HG02623 (cell line): ENCODE results near the gene AUTS2.
"Not testable (repeated sequence)": the region's sequence is repeated elsewhere in the genome, so short reads cannot be mapped to it uniquely, and the experiment has no call there.

ENCODE experiments used
- ATAC-seq: cut with Tn5 transposase; IDR thresholded peaks from one replicate; pipeline ENCODE4 v1.9.1; 2021; ENCODE audit warnings: moderate library complexity; ENCODE audit not compliant: unreplicated experiment

AUTS2 gene

DNA sequence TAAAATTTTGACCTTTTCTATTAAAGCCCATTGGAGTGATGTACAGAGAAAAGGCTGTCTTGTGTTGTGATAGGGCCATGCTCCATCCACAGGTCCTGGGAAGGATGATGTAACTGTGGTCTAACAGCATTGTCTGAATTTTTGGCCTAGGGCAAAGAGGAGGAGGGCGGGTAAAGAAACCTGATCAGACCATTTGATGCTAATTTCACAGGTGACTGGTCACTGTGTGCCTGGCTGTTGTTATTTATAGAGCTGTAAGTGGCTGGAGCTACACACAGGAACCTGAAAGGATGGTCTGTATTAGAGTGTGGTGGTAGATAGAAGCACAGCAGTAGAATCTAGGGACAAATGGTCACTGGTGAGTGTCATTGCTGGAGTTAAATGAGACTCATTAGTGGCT, 182.1 kb downstream of the AUTS2 start:
- ATAC-seq = no peak

DNA sequence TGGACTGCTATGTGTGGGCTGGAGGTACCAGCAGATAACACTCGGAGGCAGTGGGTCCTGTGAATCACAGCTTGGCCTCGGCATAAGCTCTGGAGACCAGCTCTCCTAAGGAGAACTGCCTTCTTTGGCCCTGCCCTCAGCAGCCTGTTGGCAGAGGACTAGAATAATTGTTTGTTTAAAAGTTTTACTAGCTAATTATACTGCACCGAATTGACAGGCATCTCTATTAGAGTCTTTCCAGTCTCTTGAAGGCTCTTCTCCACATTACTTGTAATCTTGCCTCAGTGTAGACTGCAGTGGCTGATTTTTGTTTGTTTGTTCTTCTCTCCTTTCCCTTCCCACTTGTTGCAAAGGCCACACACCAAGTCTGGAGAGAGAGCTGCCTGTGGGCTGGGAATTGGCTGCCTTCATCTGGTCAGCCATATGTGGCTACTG, 183.2 kb downstream of the AUTS2 start:
- no peak for ATAC-seq

DNA sequence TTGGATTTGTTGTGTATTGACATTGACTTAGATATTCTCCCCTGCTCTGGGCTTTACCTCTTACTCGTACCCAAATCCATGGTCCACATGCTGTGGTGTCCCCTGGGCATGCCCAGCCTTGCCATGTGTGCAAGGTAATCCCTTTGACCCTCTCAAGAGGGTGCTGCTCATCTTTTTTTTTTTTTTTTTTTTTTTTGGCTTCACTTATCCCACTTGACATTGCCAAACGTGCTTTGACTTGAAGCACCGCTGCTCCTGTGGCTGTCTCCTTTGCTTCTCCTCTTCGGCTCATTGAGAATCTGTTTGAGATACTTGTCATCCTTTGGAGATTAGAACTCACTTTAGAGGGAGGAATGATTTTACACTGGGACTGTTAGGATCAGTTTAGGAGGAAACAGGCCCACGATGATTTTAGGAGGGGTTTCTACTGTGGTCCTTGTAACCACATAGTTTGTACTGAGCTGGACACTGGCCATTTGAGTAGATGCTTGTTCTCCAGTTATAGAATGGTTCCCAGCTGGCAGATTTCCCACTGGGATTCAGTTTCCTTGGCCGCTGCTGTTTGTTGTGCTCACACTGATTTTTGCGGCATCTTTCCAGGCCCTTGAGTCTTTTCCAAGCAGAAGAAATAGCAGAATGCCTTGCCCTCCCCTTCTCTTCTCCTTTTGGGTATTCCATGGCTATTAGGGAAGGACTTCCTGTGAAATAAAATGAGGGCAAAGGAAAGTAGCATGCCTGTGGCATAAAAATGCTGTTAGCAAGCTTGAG, 184.8 kb downstream of the AUTS2 start:
- ATAC-seq = no peak

DNA sequence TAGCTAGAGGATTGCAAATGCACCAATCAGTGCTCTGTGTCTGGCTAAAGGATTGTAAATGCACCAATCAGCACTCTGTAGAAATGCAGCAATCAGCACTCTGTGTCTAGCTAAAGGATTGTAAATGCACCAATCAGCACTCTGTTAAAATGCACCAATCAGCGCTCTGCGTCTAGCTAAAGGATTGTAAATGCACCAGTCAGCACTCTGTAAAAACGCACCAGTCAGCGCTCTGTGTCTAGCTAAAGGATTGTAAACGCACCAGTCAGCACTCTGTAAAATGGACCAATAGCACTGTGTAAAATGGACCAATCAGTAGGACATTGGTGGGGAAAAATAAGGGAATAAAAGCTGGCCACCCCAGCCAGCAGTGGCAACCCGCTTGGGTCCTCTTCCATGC, 187.9 kb downstream of the AUTS2 start:
- ATAC-seq = not testable (repeated sequence)

DNA sequence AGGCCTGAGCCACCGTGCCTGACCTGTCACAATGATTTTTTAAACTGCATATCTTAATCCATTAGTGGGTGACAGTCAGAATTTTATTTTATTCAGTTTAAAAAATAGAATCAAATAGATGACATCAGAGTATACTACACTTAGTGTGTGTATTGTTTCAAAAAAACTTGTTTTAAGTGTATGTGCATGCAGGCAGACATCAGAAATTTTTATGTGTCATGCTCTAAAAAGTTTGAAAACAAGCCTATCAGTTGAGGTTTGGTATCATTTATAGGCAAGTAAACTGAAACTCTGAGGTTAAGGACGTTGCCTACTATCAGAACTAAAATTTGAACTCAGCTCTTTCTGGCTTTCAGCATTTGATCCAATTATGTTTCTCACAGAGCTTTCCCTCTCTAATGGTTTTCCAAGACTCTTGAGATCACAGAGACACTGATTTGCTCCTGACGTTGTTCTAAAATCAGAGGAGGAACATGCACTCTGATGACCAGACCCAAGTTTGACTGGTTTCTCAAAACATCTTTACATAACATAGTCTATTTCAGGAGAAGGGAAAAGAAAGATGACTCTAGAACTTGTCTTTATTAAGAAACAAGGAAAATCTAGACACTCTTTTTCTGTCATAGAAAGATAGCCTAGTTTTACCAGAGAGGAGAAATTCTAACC, 188.6 kb downstream of the AUTS2 start:
- ATAC-seq = no peak

DNA sequence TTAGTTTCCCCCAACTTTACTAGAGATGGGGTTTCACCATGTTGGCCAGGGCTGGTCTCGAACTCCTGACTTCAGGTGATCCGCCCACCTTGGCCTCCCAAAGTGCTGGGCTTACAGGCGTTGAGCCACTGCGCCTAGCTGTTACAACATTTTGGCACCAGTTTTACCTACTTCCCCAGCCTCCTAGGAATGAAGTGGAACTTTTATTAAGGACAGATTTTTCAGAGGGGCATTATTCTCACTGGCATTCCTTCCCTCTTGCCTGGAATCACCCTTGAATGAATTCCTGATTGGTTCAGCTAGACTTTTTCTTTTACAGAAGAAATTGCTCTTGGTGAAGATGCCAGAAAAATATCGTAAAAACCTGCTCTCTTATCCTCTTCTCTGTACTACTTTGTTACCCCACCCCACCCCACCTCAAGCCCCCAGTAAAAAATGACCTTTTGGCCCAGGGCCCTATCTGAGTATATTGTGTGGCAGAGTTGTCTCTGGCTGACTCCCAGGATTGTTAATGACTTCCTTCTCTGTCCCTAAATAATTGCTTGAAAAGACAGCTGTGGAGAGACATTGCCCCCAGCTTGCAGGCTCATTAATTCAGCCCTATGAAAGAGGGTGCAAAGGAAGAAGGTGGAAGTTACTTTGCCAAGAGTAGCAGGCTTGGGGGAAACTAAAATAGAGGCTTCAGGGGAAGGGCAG, 189.6 kb downstream of the AUTS2 start:
- ATAC-seq = no peak

DNA sequence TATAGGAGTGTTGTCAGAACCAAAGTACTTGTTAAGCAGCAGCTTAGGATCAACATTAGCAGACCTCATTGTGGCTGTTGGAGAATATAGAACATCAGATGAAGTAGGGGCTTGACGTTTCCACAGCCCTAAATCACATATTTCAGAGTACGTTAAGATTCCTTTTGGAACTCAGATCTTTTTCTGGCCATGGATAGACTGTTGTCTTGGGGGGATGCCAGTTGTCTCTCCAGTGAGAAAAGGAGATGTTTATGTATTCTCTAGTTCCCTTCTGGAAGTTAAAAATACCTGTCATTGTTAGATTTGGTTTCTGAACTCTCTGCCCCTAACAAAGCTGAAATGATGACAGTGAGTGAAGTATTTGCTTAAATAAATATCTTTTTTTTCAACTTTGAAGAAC, 191.3 kb downstream of the AUTS2 start:
- ATAC-seq = no peak

DNA sequence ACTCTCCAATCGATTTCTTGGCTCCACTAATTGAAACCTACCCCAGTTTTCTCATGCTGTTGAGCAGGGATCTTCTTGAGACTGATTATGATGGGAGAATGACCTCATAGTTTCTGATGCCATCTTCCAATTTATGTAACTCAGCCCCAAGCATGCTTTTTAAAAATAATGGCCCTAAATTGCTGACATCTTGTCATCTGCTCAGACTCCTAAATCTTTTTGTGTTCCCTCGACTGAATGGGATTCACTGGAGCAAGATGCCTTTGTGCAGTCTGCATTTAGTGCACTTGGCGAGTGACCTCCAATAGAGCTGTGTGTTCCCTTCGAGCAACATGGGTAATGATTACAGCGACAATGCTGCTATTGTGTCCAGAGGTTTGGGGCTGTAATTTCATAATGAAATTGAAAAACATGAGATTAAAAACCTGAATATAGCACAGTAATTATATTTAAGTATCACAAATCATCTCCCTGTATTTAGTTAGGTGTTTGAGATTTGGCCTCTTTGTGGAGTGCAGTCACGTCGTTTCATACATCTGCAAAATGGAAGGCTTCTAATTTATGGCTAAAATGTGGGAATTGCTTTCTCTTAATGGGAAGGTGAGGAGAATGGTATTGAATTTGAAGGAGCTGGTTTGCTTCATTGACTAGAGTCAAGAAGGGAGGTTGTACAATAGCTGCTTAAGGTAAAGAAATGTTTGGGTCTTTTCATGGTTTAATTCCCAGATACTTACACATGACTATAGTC, 192.9 kb downstream of the AUTS2 start:
- ATAC-seq = no peak

DNA sequence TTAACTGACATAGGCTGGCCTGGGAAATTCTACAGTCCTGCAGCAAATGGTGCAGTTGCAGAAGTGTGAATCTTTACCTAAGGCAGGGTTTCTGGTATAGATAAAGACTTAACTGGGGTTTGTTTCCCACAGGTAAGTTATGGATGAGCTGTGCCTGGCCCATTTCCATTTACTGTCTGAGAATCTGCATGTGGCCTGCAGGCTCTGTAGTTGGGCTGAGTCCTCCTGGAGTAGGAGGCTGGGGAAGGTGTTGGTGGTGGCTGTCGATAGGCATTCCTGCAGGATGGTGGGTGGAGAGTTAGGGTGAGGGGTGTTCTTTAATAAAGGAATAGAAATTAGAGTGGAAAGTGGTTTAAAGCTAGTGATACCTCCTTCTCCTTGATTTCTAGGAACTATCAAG, 193.5 kb downstream of the AUTS2 start:
- no peak for ATAC-seq

DNA sequence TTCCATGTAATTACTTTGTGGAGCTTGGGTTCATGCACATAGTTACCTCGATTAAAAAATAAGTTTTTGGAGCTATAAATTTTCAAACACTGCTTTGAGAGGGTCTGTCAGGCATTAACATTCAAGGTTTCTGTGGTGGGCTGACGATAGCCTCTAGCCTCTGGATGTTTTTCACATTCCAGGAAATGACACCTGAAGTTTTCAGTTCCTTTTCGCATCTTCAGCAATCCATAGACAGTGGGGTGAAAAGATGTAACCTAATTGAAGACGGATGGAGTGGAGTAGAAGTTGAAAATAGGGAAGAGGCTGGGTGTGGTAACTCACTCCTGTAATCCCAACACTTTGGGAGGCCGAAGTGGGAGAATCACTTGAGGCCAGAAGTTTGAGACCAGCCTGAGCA, 197.7 kb downstream of the AUTS2 start:
- ATAC-seq = no peak

DNA sequence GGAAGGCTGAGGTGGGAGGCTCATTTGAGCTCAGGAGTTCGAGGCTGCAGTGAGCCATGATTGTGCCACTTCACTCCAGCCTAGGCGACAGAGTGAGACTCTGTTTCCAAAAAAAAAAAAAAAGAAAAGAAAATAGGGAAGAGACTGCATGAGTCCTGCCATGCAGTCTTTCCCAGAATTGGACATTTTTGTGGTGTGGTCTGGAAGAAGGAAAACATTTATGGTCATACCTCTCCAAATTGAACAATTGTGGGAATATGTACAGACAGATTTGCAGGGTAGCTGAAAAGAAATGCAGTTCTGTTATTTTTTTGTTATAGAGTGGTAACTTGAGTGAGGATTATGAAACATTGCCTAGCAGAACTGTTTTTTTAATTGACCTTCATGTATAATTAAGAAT, 198.1 kb downstream of the AUTS2 start:
- no peak for ATAC-seq

DNA sequence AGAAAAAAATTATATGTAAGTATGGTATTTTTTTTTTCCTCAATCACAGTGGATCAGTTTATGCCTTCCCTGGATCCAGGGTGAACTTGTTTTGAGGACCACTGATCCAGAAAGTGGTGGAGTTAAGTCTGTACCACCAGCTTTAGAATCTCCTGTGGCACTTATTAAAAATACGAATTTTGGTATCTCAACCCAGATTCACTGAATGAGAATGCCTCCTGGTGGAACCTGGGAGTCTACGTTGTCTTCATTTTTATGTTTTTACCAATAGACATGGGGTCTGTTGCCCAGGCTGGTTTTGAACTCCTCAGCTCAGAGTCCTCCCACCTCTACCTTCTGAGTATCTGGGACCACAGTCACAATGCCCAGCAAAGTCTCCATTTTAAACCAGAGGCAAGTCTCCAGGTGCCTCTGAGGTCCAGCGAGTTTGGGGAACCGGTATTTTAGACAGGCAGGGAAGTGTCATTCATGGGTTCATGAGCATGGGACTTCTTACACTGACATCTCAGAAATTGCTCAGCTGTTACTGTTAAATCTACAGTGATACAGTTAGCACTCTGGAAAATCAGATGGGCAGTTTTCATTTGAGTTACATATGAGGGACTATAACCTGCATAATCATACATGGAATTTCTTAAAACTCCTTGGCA, 200.9 kb downstream of the AUTS2 start:
- ATAC-seq = no peak

DNA sequence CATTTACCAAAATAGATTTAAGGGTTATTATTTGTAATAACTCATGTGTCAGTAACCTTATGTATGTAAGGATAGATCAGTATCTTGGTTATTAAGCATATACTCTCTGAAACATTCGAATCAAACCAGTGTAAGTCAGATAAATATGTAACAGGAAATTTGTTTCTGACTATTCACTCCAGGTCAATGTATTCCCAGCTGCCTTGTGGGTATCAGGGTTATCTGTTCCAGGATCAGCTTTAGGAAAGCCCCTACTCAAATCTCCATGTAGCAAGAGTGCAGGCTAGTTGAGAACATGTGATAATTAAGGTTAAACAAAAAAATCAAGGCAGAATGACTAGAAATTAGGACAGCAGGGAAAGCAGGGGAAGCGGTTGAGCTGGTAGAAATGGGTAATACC, 201.7 kb downstream of the AUTS2 start:
- ATAC-seq = no peak

DNA sequence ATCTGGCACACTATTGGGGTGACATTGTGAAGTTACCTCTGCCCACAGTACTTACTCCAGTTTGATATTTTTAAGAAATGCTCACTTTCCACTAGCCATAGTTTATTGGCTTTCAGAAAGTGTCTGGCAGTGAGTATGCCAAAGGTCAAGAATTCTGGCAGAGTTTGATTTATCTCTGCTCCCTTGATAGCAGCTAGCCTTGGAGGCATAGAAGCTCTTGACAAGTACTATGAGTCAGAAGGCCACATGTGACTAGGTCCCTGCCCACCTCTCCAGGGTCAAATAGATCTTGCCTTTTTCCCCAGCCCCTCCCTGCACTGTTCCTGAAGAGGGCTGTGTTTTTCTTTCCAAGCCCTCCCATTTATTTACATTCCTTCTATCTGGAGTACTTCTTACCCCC, 202.2 kb downstream of the AUTS2 start:
- ATAC-seq = no peak

DNA sequence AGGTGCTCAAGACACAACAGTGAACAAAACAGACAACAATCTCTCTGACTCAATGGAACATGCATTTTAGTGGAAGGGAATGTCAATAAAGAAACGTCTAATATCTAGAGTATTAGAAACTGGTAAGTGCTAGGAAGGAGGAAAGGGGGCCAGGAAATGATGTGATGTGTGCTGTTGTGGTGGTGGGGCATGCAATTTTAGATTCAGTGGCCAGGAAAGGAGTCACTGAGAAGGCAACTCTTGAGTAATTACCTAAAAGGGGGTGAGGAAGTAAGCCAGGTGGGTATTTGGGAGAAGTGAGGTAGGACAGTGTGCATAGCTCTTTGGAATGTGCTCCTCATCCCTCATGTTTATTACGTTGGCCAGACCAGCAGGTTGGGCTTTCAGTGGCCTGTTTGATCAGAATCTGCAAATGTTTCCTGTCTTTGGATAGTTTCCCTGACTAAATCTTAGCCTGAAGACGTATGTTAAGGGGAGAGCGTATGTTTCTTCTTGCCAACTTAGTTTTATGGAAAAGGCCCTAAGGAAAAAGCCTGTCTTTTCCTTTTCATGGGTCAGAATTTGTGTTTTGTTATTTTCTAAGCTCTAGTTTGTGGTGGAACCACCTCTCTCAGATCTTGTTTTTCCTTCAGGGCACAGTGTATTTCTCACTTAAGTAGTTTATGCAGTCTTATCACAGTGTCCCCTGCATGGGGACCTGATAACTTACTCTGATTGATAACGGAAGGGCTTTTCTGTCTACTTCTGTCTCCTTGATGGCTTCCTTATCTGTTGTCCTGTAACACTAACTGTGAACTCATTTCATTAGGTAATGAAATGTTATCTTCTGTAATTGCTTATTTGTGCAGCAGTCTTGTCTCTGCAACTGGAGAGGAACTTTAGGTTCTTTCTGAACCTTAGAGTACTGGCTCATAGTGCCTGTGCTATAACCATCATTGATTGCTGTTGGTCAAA, 203.7 kb downstream of the AUTS2 start:
- no peak for ATAC-seq

DNA sequence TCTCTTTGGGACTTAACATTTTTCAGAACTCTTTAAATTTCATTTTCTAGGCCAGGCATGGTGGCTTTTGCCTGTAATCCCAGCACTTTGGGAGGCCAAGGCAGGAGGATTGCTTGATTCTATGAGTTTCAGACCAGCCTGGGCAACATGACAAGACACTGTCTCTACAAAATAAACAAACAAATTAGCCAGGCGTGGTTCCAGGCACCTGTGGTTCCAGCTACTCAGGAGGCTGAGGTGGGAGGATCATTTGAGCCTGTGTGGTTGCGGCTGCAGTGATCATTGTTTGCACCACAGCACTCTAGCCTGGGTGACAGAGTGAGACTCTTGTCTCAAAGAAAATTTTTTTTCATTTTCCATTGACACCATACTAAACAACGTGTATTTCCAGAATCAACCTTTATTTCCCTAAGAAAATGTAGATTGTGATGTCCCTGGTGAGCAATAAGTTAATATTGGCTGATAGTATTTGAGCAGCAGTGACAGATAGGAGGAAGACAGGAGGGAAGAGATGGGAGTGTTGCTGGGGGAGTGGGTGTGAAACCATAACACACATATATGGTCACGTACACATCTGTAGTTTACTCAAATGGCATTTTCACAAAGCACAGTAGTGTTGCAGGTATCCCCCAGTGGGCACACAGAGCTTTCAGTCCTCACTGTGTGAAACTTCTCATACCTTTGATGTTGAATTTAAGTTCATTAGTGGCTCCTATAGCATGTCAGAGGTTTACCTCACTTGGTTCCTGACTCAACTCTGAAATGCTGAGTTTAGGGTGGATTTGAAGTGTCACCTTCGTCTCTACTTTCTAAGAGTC, 205.6 kb downstream of the AUTS2 start:
- peak; percentile 93 for ATAC-seq

DNA sequence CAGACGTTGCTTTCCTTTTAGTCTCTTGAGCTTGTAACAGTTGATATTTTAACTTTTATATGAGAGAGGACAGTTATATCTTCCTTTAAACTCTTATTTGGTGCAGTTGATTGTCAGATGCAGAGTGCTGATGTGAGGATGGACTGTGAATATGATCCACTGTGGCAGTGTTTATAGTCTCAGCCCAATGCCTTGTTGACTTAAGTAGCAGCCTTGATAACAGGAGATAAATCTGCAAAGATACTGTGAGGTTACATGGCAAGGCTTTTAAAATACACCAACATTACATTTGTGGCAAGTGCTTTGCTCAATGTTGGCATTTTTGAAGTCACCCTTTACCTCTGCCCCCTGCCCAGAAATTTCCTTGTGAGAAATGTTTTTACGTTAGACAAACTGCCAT, 206.7 kb downstream of the AUTS2 start:
- no peak for ATAC-seq

DNA sequence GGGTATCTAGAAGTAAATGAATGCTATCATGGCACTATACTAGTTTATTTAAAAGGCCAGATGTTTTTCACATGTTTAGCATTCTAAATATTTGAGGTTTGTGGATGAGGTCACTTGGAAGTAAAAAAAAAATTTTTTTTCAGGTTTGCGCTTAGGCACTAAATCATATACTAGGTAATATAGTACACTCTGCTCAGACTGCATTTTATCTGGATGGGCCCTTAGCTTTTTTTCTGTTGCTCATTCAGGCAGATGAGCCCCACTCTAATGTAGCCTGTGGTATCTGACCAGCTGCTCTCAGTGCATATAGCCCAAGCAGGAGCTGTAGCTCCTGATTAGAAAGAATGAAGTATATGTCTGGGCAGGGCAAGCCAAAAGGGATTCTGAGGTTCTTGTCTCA, 210.1 kb downstream of the AUTS2 start:
- ATAC-seq = no peak
